IMR-90 (cell line): ENCODE data around the gene S100A6. TPM values are rescaled to one million over a fixed set of nuclear protein-coding genes. Genes with fewer than 3 reads are reported as not detected.

ENCODE experiments used
- ATAC-seq: fragments of 200-7000 bp; cut with Tn5 transposase; 2 replicates; pipeline ENCODE4 v1.9.1; 2020; ENCODE audit warnings: low read depth, mild to moderate bottlenecking, moderate library complexity
- BruUV-seq: library from RNA; stranded (reverse); fragments of 400-500 nt; replicated peaks from 2 replicates; lab custom pipeline; 2021; lab: Mats Ljungman, UMichigan
- CTCF ChIA-PET: fragments of 300-600 bp; formaldehyde crosslinking; extraction: SDS; loops from one replicate; lab custom pipeline; 2021; ENCODE audit warnings: antibody characterized with exemption; lab: Yijun Ruan, JAX
- POLR2A ChIA-PET: fragments of 300-600 bp; sonication (Branson Sonifier 250); formaldehyde crosslinking; loops from one replicate; lab custom pipeline; 2022; ENCODE audit warnings: antibody characterized with exemption; ENCODE audit not compliant: unreplicated experiment; lab: Charles Lee
- DNase-seq: peaks from one replicate; pipeline ENCODE4 v3.0.0; 2013
- H2AFZ ChIP-seq: replicated peaks from 2 replicates; pipeline ENCODE3; 2013; ENCODE audit warnings: low read length, mild to moderate bottlenecking; ENCODE audit not compliant: poor library complexity
- H2AK5ac ChIP-seq: 2 replicates; pipeline ENCODE4 v1.6.1; 2013; ENCODE audit warnings: low read depth, low read length, inconsistent platforms
- H2AK9ac ChIP-seq: replicated peaks from 2 replicates; pipeline ENCODE3; 2013; ENCODE audit warnings: mild to moderate bottlenecking, low read depth, low read length, moderate library complexity; ENCODE audit not compliant: poor library complexity
- H2BK120ac ChIP-seq: 2 replicates; pipeline ENCODE4 v1.6.1; 2013; ENCODE audit warnings: low read depth, low read length, inconsistent platforms
- H2BK15ac ChIP-seq: 3 replicates; pipeline ENCODE4 v1.6.1; 2013; ENCODE audit warnings: low read depth, low read length, inconsistent platforms
- H2BK20ac ChIP-seq: 2 replicates; pipeline ENCODE4 v1.6.1; 2013; ENCODE audit warnings: low read depth, mild to moderate bottlenecking, inconsistent platforms, low read length, moderate library complexity
- H2BK5ac ChIP-seq: 2 replicates; pipeline ENCODE4 v1.6.1; 2013; ENCODE audit warnings: mild to moderate bottlenecking, low read depth, low read length, inconsistent platforms; ENCODE audit not compliant: poor library complexity, severe bottlenecking
- H3K14ac ChIP-seq: replicated peaks from 2 replicates; pipeline ENCODE4 v1.6.1; 2013; ENCODE audit warnings: low read depth, low read length, inconsistent platforms
- H3K18ac ChIP-seq: 2 replicates; pipeline ENCODE4 v1.6.1; 2013; ENCODE audit warnings: low read depth, low read length, control low read depth
- H3K23ac ChIP-seq: 2 replicates; pipeline ENCODE4 v1.6.1; 2013; ENCODE audit warnings: low read depth, low read length, inconsistent platforms
- H3K27ac ChIP-seq: 2 replicates; pipeline ENCODE4 v1.5.1; 2013; ENCODE audit warnings: mild to moderate bottlenecking, control low read depth, low read length; ENCODE audit not compliant: insufficient read depth
- H3K27me3 ChIP-seq: 2 replicates; pipeline ENCODE4 v1.6.1; 2013; ENCODE audit warnings: low read length; ENCODE audit not compliant: control insufficient read depth, insufficient read depth
- H3K36me3 ChIP-seq: 2 replicates; pipeline ENCODE4 v1.6.1; 2013; ENCODE audit warnings: low read length, mixed read lengths; ENCODE audit not compliant: control insufficient read depth, insufficient read depth
- H3K4ac ChIP-seq: 2 replicates; pipeline ENCODE4 v1.6.1; 2013; ENCODE audit warnings: low read depth, low read length, inconsistent platforms
- H3K4me1 ChIP-seq: 2 replicates; pipeline ENCODE4 v1.6.1; 2013; ENCODE audit warnings: low read length, mixed read lengths; ENCODE audit not compliant: control insufficient read depth, insufficient read depth
- H3K4me2 ChIP-seq: 2 replicates; pipeline ENCODE4 v1.6.1; 2013; ENCODE audit warnings: low read depth, mild to moderate bottlenecking, control low read depth, low read length, moderate library complexity
- H3K4me3 ChIP-seq: 2 replicates; pipeline ENCODE4 v1.5.1; 2013; ENCODE audit warnings: low read depth, mild to moderate bottlenecking, control low read depth, low read length, moderate library complexity; ENCODE audit not compliant: insufficient read depth
- H3K56ac ChIP-seq: 2 replicates; pipeline ENCODE4 v1.6.1; 2013; ENCODE audit warnings: low read length, inconsistent platforms; ENCODE audit not compliant: insufficient read depth; ENCODE audit errors: extremely low read depth
- H3K79me1 ChIP-seq, 2 experiments: 2 replicates each; pipeline ENCODE4 v1.6.1; 2013; ENCODE audit warnings: low read length in 2 of 2, inconsistent platforms in 1 of 2, low read depth in 1 of 2
- H3K9ac ChIP-seq: 2 replicates; pipeline ENCODE4 v1.6.1; 2013; ENCODE audit warnings: low read depth, low read length, control low read depth
- H3K9me1 ChIP-seq: 2 replicates; pipeline ENCODE4 v1.6.1; 2013; ENCODE audit warnings: low read length, inconsistent platforms; ENCODE audit not compliant: insufficient read depth
- H3K9me3 ChIP-seq: 2 replicates; pipeline ENCODE4 v1.6.1; 2013; ENCODE audit warnings: low read length; ENCODE audit not compliant: control insufficient read depth, insufficient read depth
- H4K20me1 ChIP-seq: 2 replicates; pipeline ENCODE4 v1.6.1; 2013; ENCODE audit warnings: low read length, inconsistent platforms; ENCODE audit not compliant: insufficient read depth
- H4K5ac ChIP-seq: 2 replicates; pipeline ENCODE4 v1.6.1; 2013; ENCODE audit warnings: mild to moderate bottlenecking, low read depth, low read length, control low read depth
- H4K8ac ChIP-seq, 2 experiments: 2 replicates each; pipeline ENCODE4 v1.6.1; 2013; ENCODE audit warnings: low read depth in 2 of 2, low read length in 2 of 2, control low read depth in 1 of 2, inconsistent platforms in 1 of 2
- H4K91ac ChIP-seq: 2 replicates; pipeline ENCODE4 v1.6.1; 2013; ENCODE audit warnings: low read depth, low read length, inconsistent platforms; ENCODE audit not compliant: insufficient read depth
- BHLHE40 ChIP-seq: fragments of 150-350 bp; IDR thresholded peaks from 2 replicates; pipeline ENCODE4 v1.6.1; 2016; ENCODE audit warnings: mild to moderate bottlenecking, low read depth, low read length
- CEBPB ChIP-seq: IDR thresholded peaks from 2 replicates; pipeline ENCODE4 v1.6.1; 2012; ENCODE audit warnings: low read depth, low read length, improper control_type of control experiment
- FOS ChIP-seq: fragments of 150-350 bp; IDR thresholded peaks from 2 replicates; pipeline ENCODE4 v1.6.1; 2016; ENCODE audit warnings: low read depth, low read length
- MAFK ChIP-seq: IDR thresholded peaks from 2 replicates; pipeline ENCODE4 v1.6.1; 2012; ENCODE audit warnings: low read depth, low read length, improper control_type of control experiment
- MAZ ChIP-seq: IDR thresholded peaks from 2 replicates; pipeline ENCODE4 v1.6.1; 2012; ENCODE audit warnings: low read depth, mild to moderate bottlenecking, low read length, improper control_type of control experiment, moderate library complexity, borderline replicate concordance
- NFE2L2 ChIP-seq: fragments of 150-350 bp; IDR thresholded peaks from 2 replicates; pipeline ENCODE4 v1.6.1; 2016; ENCODE audit warnings: low read depth, mild to moderate bottlenecking, low read length
- POLR2A ChIP-seq: IDR thresholded peaks from 2 replicates; pipeline ENCODE4 v1.6.1; 2012; ENCODE audit warnings: mild to moderate bottlenecking, low read depth, low read length
- RAD21 ChIP-seq: IDR thresholded peaks from 2 replicates; pipeline ENCODE4 v1.6.1; 2012; ENCODE audit warnings: low read length, improper control_type of control experiment
- RCOR1 ChIP-seq: IDR thresholded peaks from 2 replicates; pipeline ENCODE4 v1.6.1; 2012; ENCODE audit warnings: mild to moderate bottlenecking, low read length, improper control_type of control experiment; ENCODE audit not compliant: insufficient replicate concordance
- RFX5 ChIP-seq: IDR thresholded peaks from 2 replicates; pipeline ENCODE4 v1.8.0; 2012; ENCODE audit warnings: low read depth, mild to moderate bottlenecking, low read length, moderate library complexity
- SMC3 ChIP-seq: fragments of 150-350 bp; IDR thresholded peaks from 2 replicates; pipeline ENCODE4 v1.6.1; 2016; ENCODE audit warnings: low read depth, mild to moderate bottlenecking, antibody characterized with exemption, low read length, moderate library complexity
- WGBS, 2 experiments: methylation state at CpG; one replicate each; pipeline versions ENCODE4 v1.1.5 to v1.1.7; 2013; ENCODE audit warnings: missing lambda C conversion rate in 2 of 2; ENCODE audit not compliant: insufficient read length in 1 of 2; ENCODE audit errors: extremely low coverage in 2 of 2; 5-methylcytosine and 5-hydroxymethylcytosine counted together
- dilution Hi-C: fragments of 300-500 bp; cut with HindIII; formaldehyde crosslinking; loops from one replicate; pipeline ENCODE4 v1.14.3; 2018; ENCODE audit warnings: low sequenced_read_pairs; ENCODE audit not compliant: unreplicated experiment
- in situ Hi-C: fragments of 300-500 bp; cut with MboI; formaldehyde crosslinking; loops from 3 replicates; pipeline ENCODE4 v1.14.3; 2019; ENCODE audit warnings: low sequenced_read_pairs, inconsistent platforms, mixed read lengths
- intact Hi-C: fragments of 100-400 bp; cut with micrococcal nuclease; formaldehyde crosslinking; loops from 2 replicates; pipeline ENCODE4 v1.10.0; 2022
- polyA plus RNA-seq, 3 experiments: library from polyadenylated mRNA; depleted of rRNA; stranded (reverse); fragments of >200 nt; gene quantifications; 2 replicates each; pipeline ENCODE4 v1.2.3, GENCODE V29; 2012; ENCODE audit warnings: low replicate concordance in 1 of 3
- total RNA-seq: library from RNA; depleted of rRNA; stranded (reverse); fragments of >200 nt; gene quantifications from 2 replicates; pipeline ENCODE4 v1.2.3, GENCODE V29; 2012
- TF ChIP-seq, protein P1 (sequence below): fragments of 150-350 bp; IDR thresholded peaks from 2 replicates; pipeline ENCODE4 v1.6.1; 2017; ENCODE audit warnings: mild to moderate bottlenecking, antibody characterized with exemption, low read length, low read depth
- TF ChIP-seq, protein P2 (sequence below): fragments of 150-350 bp; IDR thresholded peaks from 2 replicates; pipeline ENCODE4 v1.6.1; 2016; ENCODE audit warnings: low read depth, mild to moderate bottlenecking, low read length, moderate library complexity, borderline replicate concordance
- TF ChIP-seq, protein P3 (sequence below): conservative IDR thresholded peaks from 2 replicates; pipeline ENCODE4 v1.5.1; 2012; ENCODE audit warnings: mild to moderate bottlenecking, low read depth, low read length, improper control_type of control experiment

Gene S100A6
- total and polyA plus RNA-seq, 2 of the 4 experiments (the other 2 are of a cell fraction) = 373 to 1,755 TPM

DNA sequence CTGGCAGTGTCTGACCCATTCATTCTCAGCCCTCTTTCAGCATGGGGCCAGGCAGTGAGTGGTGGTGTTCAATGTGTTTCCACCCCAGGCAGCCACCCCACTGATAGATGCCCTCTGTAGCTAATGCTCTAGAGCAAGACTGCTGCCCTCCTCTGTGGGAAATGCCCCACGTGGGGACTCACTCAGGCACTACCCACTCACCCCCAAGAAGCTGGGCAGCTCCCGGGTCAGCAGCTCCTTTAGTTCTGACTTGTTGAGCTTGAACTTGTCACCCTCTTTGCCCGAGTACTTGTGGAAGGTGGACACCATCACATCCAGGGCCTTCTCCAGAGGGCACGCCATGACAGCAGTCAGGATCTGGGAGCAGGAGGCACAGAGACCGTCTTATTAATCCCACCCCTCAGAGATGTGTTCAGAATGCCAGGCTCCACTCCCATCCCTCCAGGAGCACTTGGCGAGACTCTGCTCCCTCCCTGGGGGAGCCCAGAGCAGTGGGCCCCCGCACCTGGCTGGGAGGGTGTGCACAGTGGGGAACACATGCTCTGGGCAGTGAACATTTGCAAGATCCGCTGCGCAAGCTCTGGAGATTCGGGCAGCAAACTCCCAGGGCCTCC, 8.8 kb upstream of the S100A6 start:
- Histone ChIP-seq H3K18ac (peak overlapping the region; percentile 56), H4K20me1 (no peaks in the 10 kb centered on the region), H2BK15ac (peak overlapping the region; percentile 79; the same call in 2 of the 3 replicates), H2AK5ac (peak overlapping the region; percentile 98), H2BK120ac (peak overlapping the region; percentile 97), H3K4ac (peak overlapping the region; percentile 99), H4K91ac (peak overlapping the region; percentile 94), H2BK20ac (peak overlapping the region; percentile 77), H3K14ac (peak overlapping the region; percentile 99), H3K4me1 (peaks cover 43% of the 10 kb centered on the region), H3K4me2 (peak overlapping the region; percentile 6; the same call in 1 of the 2 replicates), H3K4me3 (no peak overlapping the region), H3K27ac (peak overlapping the region; percentile 81), H2AK9ac (peak overlapping the region; percentile 99), H3K9me1 (peaks cover 55% of the 10 kb centered on the region), H2AFZ (peak overlapping the region; percentile 82), H3K27me3 (no peaks in the 10 kb centered on the region), H3K56ac (no peak overlapping the region; the same call in 1 of the 2 replicates), H2BK5ac (peak overlapping the region; percentile 78), H4K8ac (peak overlapping the region; percentile 74 to 96), H3K9ac (peak overlapping the region; percentile 44; the same call in 1 of the 2 replicates), H3K9me3 (no peaks in the 10 kb centered on the region), H3K79me1 (peaks cover 0 to 39% of the 10 kb centered on the region in 2 experiments; a peak in 3 of 4 replicates), H3K36me3 (no peaks in the 10 kb centered on the region), H4K5ac (peak overlapping the region; percentile 87), H3K23ac (peak overlapping the region; percentile 54)
- in situ Hi-C loops (loop anchor here (25.0 kb wide), 1 partner anchor 418 kb away; the partner anchor contains the start of genes CREB3L4, CRTC2 and SLC39A1), dilution Hi-C loops (no loop called here), intact Hi-C loops (no loop called here)
- ATAC-seq = no peak; the same call in 1 of the 2 replicates
- ChIA-PET CTCF (interaction anchor here (1.2 to 1.5 kb wide), 2 partner anchors 10 to 11 kb away, joined by 3 to 4 read pairs; no protein-coding TSS in a partner anchor), POLR2A (interaction anchor here (0.7 to 1.8 kb wide), 4 partner anchors 9 to 22 kb away, joined by 3 to 9 read pairs (median 4); partner anchors contain the start of gene S100A6)
- no peak for DNase-seq
- no TSS peak for BruUV-seq
- no CpG with 5 or more reads among the region's 10 CpGs for WGBS, 2 experiments
- TF ChIP-seq NFE2L2 = no peak
- TF ChIP-seq MAFK = no peak
- TF ChIP-seq RCOR1 = no peak
- TF ChIP-seq RFX5 = no peak
- no peak for TF ChIP-seq CEBPB
- TF ChIP-seq, protein P1, sequence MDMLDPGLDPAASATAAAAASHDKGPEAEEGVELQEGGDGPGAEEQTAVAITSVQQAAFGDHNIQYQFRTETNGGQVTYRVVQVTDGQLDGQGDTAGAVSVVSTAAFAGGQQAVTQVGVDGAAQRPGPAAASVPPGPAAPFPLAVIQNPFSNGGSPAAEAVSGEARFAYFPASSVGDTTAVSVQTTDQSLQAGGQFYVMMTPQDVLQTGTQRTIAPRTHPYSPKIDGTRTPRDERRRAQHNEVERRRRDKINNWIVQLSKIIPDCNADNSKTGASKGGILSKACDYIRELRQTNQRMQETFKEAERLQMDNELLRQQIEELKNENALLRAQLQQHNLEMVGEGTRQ = no peak
- TF ChIP-seq, protein P2, sequence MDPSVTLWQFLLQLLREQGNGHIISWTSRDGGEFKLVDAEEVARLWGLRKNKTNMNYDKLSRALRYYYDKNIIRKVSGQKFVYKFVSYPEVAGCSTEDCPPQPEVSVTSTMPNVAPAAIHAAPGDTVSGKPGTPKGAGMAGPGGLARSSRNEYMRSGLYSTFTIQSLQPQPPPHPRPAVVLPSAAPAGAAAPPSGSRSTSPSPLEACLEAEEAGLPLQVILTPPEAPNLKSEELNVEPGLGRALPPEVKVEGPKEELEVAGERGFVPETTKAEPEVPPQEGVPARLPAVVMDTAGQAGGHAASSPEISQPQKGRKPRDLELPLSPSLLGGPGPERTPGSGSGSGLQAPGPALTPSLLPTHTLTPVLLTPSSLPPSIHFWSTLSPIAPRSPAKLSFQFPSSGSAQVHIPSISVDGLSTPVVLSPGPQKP = no peak
- no peak for TF ChIP-seq FOS
- no peak for TF ChIP-seq POLR2A
- TF ChIP-seq, protein P3, sequence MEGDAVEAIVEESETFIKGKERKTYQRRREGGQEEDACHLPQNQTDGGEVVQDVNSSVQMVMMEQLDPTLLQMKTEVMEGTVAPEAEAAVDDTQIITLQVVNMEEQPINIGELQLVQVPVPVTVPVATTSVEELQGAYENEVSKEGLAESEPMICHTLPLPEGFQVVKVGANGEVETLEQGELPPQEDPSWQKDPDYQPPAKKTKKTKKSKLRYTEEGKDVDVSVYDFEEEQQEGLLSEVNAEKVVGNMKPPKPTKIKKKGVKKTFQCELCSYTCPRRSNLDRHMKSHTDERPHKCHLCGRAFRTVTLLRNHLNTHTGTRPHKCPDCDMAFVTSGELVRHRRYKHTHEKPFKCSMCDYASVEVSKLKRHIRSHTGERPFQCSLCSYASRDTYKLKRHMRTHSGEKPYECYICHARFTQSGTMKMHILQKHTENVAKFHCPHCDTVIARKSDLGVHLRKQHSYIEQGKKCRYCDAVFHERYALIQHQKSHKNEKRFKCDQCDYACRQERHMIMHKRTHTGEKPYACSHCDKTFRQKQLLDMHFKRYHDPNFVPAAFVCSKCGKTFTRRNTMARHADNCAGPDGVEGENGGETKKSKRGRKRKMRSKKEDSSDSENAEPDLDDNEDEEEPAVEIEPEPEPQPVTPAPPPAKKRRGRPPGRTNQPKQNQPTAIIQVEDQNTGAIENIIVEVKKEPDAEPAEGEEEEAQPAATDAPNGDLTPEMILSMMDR = no peak
- no peak for TF ChIP-seq MAZ
- no peak for TF ChIP-seq RAD21
- no peak for TF ChIP-seq BHLHE40
- no peak for TF ChIP-seq SMC3
